Dendritic cell treated with granulocyte-macrophage colony-stimulating factor and Interleukin-4, amounts not matched to agents 40 ng/mL and 50 ng/mL, for 4 days (primary cell): Measurements from ENCODE around the gene BTRC.

Source experiments
- H3K27ac Mint-ChIP-seq: one replicate; pipeline ENCODE4 v1.8.0; 2022; ENCODE audit warnings: mild to moderate bottlenecking, mixed read lengths
- H3K27me3 Mint-ChIP-seq: one replicate; pipeline ENCODE4 v1.8.0; 2022; ENCODE audit warnings: mild to moderate bottlenecking, mixed read lengths
- H3K36me3 Mint-ChIP-seq: one replicate; pipeline ENCODE4 v1.8.0; 2022; ENCODE audit warnings: low read depth, mixed read lengths
- H3K4me1 Mint-ChIP-seq: one replicate; pipeline ENCODE4 v1.8.0; 2022; ENCODE audit warnings: low read depth, mixed read lengths
- H3K4me3 Mint-ChIP-seq: one replicate; pipeline ENCODE4 v1.8.0; 2022; ENCODE audit warnings: mild to moderate bottlenecking, moderate library complexity, mixed read lengths
- H3K9me3 Mint-ChIP-seq: one replicate; pipeline ENCODE4 v1.8.0; 2022; ENCODE audit warnings: mixed read lengths
- intact Hi-C: fragments of 100-400 bp; cut with micrococcal nuclease; formaldehyde crosslinking; loops from one replicate; pipeline ENCODE4 v1.15.0; 2022

The BTRC gene

GRCh38 chr10:101595591-101596433, 241.8 kb downstream of the BTRC start:
- Mint-ChIP-seq H3K4me3 (no peak overlapping the region), H3K9me3 (no peaks in the 10 kb centered on the region), H3K27ac (no peak overlapping the region), H3K36me3 (peaks cover 14% of the 10 kb centered on the region), H3K27me3 (no peaks in the 10 kb centered on the region), H3K4me1 (peaks cover 23% of the 10 kb centered on the region)
- intact Hi-C loops = no loop called here

- H3K27ac Mint-ChIP-seq = no peak overlapping the region
- H3K27me3 Mint-ChIP-seq = no peaks in the 10 kb centered on the region
- H3K9me3 Mint-ChIP-seq = no peaks in the 10 kb centered on the region
- peaks cover 22% of the 10 kb centered on the region for H3K4me1 Mint-ChIP-seq
- H3K4me3 Mint-ChIP-seq = no peak overlapping the region
- H3K36me3 Mint-ChIP-seq = peaks cover 23% of the 10 kb centered on the region
- intact Hi-C loops = no loop called here
Measured at GRCh38 chr10:101597091-101597900, 243.3 kb downstream of the BTRC start.

DNA sequence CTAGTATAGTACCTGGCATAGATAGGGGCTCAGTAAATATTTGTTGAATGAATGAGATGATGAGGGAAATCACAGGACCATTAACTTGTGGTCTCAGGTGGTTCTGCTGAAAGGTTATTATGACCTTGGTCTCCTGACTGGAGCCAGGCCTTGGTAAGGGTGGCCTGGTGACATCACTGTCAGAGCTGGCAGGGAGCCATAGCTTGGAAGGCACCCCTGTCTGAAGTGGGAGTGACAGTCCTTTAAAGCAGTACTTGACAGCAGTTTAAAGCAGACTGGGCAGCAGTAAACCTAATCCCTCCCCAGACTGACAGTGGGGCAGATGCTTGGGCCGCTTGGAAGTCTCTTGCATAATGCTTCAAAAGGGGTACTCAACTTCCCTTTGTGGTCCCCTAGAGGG, 247.6 kb downstream of the BTRC start:
- no peak overlapping the region for H3K27ac Mint-ChIP-seq
- intact Hi-C loops = no loop called here
- no peak overlapping the region for H3K4me3 Mint-ChIP-seq
- no peaks in the 10 kb centered on the region for H3K27me3 Mint-ChIP-seq
- peaks cover 47% of the 10 kb centered on the region for H3K36me3 Mint-ChIP-seq
- H3K9me3 Mint-ChIP-seq = no peaks in the 10 kb centered on the region
- H3K4me1 Mint-ChIP-seq = no peaks in the 10 kb centered on the region

- H3K4me3 Mint-ChIP-seq = no peak overlapping the region
- H3K4me1 Mint-ChIP-seq = no peaks in the 10 kb centered on the region
- H3K27me3 Mint-ChIP-seq = no peaks in the 10 kb centered on the region
- no peak overlapping the region for H3K27ac Mint-ChIP-seq
- H3K9me3 Mint-ChIP-seq = no peaks in the 10 kb centered on the region
- intact Hi-C loops = loop anchor here (2.0 kb wide), 1 partner anchor 178 kb away; no protein-coding TSS in a partner anchor
- peaks cover 56% of the 10 kb centered on the region for H3K36me3 Mint-ChIP-seq
Measured at GRCh38 chr10:101602761-101603398, 248.9 kb downstream of the BTRC start.
